ENCODE results near the gene NPSR1. TPM values are rescaled to one million over a fixed set of nuclear protein-coding genes. Genes with fewer than 3 reads are reported as not detected.

Gene NPSR1
- total RNA-seq, result not detected in 2 replicates

DNA sequence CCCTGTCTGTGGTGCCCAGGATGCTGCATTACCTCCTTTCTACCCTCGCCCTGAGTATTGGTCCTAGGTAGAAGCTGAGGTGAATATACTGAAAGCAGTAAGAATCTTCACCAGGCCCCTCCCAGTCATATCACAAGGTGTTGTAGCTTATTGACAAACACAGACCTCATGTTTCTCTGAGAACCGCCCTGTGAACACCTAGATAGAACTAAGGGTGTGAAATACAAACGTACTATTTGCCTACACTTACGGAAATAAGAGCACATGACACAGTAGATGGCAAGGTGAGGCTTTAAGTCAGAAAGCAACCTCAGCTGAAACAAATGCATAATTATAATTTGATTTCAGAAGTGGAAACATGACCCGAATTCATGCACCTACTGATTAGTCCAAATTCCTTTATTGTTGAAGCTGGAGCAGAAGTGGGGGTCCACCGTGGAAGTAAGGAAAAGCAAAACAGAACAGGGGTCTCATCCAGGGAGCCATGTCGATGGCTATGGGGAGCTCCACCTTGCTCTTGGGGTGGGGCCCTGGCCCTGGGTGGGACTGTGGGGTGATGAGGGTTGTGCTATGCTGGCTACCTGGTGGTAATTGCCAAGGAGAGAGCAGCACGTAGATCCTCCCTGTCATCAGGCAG, at the start of gene NPSR1:
Gene NPSR1 (plus strand): TSS at position 587 of the 637 bp plus-strand sequence. CDS start 195 bp downstream, outside the sequence.

Small RNA genes lying within 50 kb of the gene (small RNA-seq; reads per million reads assigned to genes)
- not detected for gene RF00322
- gene RN7SL132P, result not detected
